Measurements from ENCODE around the gene EDN1. TPM values are rescaled to one million over a fixed set of nuclear protein-coding genes. Genes with fewer than 3 reads are reported as not detected.

EDN1 gene
- total RNA-seq, 3 donors from 2014 or later (not counting 1 experiment from before 2014, with no cell fraction given) = 0.63 to 1.5 (median 0.71) TPM

GRCh38 chr6:12344961-12345693 lies 55.0 kb downstream of the EDN1 start:
- Mint-ChIP-seq H3K9me3 (no peaks in the 10 kb centered on the region), H3K36me3 (no peaks in the 10 kb centered on the region), H3K4me3 (no peak overlapping the region), H3K27me3 (ENCODE audit: low read depth in 2 of 2) (peaks cover 0 to 3% of the 10 kb centered on the region in 2 donors), H3K4me1 (no peaks in the 10 kb centered on the region), H3K27ac (no peak overlapping the region)
- Histone ChIP-seq H3K4me1 (ENCODE audit: control insufficient read depth, insufficient read depth, low read length) (no peaks in the 10 kb centered on the region), H3K27ac (ENCODE audit: low read length) (no peak overlapping the region), H3K36me3 (ENCODE audit: control insufficient read depth, insufficient read depth, low read length) (no peaks in the 10 kb centered on the region), H3K4me3 (ENCODE audit: low read length) (no peak overlapping the region), H3K9me3 (ENCODE audit: control insufficient read depth, insufficient read depth, low read length) (no peaks in the 10 kb centered on the region), H3K27me3 (ENCODE audit: control insufficient read depth, insufficient read depth, low read length) (no peaks in the 10 kb centered on the region)
- TF ChIP-seq, protein P1, sequence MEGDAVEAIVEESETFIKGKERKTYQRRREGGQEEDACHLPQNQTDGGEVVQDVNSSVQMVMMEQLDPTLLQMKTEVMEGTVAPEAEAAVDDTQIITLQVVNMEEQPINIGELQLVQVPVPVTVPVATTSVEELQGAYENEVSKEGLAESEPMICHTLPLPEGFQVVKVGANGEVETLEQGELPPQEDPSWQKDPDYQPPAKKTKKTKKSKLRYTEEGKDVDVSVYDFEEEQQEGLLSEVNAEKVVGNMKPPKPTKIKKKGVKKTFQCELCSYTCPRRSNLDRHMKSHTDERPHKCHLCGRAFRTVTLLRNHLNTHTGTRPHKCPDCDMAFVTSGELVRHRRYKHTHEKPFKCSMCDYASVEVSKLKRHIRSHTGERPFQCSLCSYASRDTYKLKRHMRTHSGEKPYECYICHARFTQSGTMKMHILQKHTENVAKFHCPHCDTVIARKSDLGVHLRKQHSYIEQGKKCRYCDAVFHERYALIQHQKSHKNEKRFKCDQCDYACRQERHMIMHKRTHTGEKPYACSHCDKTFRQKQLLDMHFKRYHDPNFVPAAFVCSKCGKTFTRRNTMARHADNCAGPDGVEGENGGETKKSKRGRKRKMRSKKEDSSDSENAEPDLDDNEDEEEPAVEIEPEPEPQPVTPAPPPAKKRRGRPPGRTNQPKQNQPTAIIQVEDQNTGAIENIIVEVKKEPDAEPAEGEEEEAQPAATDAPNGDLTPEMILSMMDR (IDR thresholded peaks at IDR 0.05) = no peak
- WGBS (ENCODE audit: insufficient coverage) = 84% methylated on average over 5 of the region's 6 CpGs
- DNase-seq = no peak
- intact Hi-C loops (cut with micrococcal nuclease) = no loop called here
- ATAC-seq = no peak

GRCh38 chr6:12345694-12346058 lies 55.5 kb downstream of the EDN1 start:
- 93% methylated on average over 5 of the region's 5 CpGs for whole genome bisulfite sequencing (ENCODE audit: insufficient coverage)
- Histone ChIP-seq H3K36me3 (ENCODE audit: control insufficient read depth, insufficient read depth, low read length) (no peaks in the 10 kb centered on the region), H3K4me1 (ENCODE audit: control insufficient read depth, insufficient read depth, low read length) (no peaks in the 10 kb centered on the region), H3K9me3 (ENCODE audit: control insufficient read depth, insufficient read depth, low read length) (no peaks in the 10 kb centered on the region), H3K27ac (ENCODE audit: low read length) (no peak overlapping the region), H3K4me3 (ENCODE audit: low read length) (no peak overlapping the region), H3K27me3 (ENCODE audit: control insufficient read depth, insufficient read depth, low read length) (no peaks in the 10 kb centered on the region)
- DNase-seq (no peak), ATAC-seq (no peak)
- H3K27ac Mint-ChIP-seq = no peak overlapping the region
- H3K9me3 Mint-ChIP-seq = no peaks in the 10 kb centered on the region
- no peaks in the 10 kb centered on the region for H3K36me3 Mint-ChIP-seq
- intact Hi-C loops (cut with micrococcal nuclease) = no loop called here
- no peaks in the 10 kb centered on the region for H3K4me1 Mint-ChIP-seq
- H3K4me3 Mint-ChIP-seq = no peak overlapping the region
- peaks cover 0 to 3% of the 10 kb centered on the region in 2 donors for H3K27me3 Mint-ChIP-seq (ENCODE audit: low read depth in 2 of 2)
- TF ChIP-seq, protein P1 (IDR thresholded peaks at IDR 0.05) = no peak

Data from natural killer cell (primary cell).